Measurements from ENCODE around the gene TAF4. TPM values are rescaled to one million over a fixed set of nuclear protein-coding genes. Genes with fewer than 3 reads are reported as not detected.
A peak's percentile ranks its signal among the peaks of the same experiment; 100 is the strongest.

TAF4 gene
- total RNA-seq, 1 donor from 2014 or later: 6.5 TPM

DNA sequence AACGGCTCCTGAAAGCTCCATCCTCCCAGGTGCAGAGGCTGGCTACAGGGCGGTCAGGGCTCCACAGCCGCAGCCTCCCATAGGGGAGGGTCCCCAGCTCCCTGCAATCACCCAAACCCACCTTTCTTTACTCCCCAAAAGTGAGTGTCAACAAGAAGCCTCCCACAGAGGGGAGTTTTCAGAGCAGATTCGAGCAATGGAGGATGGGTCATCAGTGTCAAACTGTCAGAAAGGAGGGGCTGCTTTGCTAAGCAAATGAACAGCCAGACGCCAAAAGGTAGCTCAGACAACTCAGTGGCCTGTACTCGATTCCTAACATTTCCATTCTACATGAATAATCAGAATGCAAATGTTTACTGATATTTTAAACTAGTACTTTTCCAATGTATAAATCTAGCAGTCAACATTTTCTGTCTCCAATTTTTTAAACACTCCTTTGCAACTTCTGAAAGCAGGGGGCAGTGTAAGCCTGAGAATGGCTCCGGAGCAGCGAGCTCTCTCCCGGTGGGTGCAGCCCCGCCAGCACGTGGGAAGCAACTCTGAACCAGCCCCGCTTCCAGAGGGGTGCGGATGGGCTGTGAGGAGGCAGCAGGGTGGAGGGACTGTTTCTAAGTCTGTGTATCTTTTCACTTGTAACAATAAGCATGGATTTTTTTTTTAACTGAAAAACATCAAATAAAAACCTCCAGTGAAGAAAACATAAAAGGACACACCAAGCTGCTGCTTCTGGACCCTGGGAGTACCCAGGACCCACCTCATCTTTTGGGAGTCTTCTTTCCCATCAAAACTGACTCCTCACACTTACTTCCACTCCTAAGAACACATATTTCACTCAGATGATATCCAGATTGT, 54.9 kb downstream of the TAF4 start:
- peak; percentile 75 to 84 for DNase-seq (ENCODE audit: low spot score in 2 of 2)
- FAIRE-seq: no peak

GRCh38 chr20:62009869-62010445, 55.7 kb downstream of the TAF4 start:
- FAIRE-seq: no peak
- no peak for DNase-seq (ENCODE audit: low spot score in 2 of 2)

- no peak for DNase-seq (ENCODE audit: low spot score in 2 of 2)
- no peak for FAIRE-seq
These were observed 56.4 kb downstream of the TAF4 start for GRCh38 chr20:62009322-62009721.

DNA sequence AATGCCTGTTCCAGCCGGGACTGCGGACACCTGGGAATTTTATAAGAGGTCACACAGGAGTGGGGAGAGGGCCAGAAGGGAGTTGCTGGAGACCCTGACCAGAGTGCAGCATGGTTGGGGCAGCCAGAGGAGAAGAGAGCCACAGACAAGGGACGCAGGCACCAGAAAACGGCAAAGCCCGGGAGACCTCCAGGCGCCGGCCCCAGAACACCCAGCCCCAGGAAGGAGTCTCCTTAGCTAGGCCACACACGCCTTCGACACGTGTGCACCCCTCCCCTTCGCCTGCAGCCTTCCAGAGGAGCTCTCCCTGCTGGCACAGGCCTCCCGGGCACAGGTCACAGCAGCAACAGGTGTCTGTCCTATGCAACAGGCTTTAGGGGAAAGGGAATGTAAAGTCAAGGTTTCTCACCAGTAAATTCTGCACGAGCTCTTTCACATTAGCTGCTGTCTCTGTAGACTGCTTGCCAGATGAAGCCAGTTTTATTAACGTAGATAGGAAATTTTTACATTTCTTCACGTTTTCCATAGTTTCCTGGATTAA, 57.0 kb downstream of the TAF4 start:
- DNase-seq (ENCODE audit: low spot score in 2 of 2) (no peak), FAIRE-seq (no peak)

DNA sequence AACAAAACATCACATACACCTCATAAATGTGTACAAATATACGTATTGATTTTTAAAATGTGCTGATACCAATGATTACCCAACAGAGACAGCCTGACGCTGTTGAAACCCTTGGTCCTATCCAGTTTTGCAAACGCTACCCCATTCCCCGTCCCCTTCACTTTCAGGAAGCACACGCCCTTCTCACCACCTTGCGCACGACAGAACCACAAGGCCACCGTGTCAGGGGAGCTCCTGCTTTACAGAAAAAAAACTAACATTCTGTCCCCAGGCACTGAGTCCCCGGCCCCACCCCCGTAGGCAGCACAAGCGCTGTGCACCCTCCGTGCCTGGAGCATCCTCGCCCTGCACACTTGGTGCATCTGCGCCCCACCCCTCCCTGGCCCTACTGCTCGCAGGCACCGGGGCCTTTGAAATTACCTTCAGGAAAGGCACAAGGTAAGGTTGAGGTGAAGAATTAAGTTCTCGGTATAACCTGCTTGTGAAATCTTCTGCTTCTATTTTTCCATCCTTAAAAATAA, 58.5 kb downstream of the TAF4 start:
- no peak for DNase-seq (ENCODE audit: low spot score in 2 of 2)
- FAIRE-seq: no peak

GRCh38 chr20:62006482-62006881, 59.2 kb downstream of the TAF4 start:
- DNase-seq (ENCODE audit: low spot score in 2 of 2) (no peak), FAIRE-seq (no peak)

DNA sequence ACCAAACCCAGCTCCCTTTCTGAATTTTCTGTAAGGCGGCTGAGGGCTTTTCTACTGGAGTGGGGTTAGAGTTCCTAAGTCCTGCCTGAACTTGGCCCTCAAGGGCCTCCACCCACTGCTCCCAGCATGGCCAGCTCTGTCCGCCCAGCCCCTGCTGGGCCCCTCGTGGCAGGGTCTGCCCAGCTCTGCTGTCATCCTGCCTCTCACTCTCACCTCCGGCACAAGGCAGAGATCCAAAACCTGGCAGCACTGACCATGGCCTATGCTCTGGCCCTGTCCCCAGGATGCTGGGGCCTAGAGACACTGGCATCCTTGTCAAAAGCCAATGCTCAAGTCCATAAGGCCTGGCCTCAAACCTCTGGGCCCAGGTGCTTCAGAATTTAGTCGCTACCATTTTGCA, 61.1 kb downstream of the TAF4 start:
- DNase-seq (ENCODE audit: low spot score in 2 of 2) (no peak), FAIRE-seq (no peak)

DNA sequence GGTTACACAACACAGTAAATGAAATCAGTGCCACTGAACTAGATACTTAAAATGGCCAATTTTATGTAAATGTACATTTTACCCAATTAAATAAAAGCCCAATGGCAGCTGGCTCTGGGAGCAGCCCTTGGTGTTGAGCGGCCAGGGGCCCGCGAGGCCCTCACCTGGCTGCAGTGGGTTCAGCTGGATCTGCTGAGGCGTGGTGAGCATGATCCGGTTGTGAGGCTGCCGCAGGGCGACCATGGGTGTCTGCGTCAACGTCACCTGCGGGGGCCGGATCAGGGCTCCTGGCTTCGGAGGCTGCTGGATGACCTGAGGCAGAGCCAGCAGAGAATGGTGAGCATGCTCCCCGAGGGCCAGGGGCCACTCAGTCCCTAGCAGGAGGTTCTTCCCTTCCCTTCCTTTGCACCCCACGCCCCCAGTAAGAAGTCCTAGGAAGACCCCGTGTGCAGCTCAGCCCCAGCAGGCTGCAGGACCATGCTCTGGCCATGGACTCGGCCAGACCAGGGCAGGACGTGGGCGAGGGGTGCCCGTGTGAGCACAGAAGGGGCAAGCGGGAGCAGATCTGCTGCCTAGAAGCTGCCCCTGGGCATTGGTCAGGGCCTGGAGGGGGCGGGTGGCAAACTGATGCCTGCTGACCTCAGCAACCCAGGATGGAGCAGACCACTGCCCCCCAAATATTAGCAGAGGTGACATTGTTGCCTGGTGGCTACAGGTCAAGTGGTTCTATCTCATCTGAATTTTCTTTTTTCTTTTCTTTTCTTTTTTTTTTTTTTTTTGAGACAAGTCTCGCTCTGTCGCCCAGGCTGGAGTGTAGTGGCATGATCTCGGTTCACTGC, 61.9 kb downstream of the TAF4 start:
- DNase-seq (ENCODE audit: low spot score in 2 of 2) (no peak), FAIRE-seq (no peak)

GRCh38 chr20:62002882-62003480, 62.7 kb downstream of the TAF4 start:
- no peak for FAIRE-seq

GRCh38 chr20:62001178-62001715, 64.4 kb downstream of the TAF4 start:
- DNase-seq (ENCODE audit: low spot score in 2 of 2) (no peak), FAIRE-seq (no peak)

More at GRCh38 chr20:62002882-62003480, 62.7 kb downstream of the TAF4 start:
- DNase-seq (ENCODE audit: low spot score in 2 of 2): no peak

GRCh38 chr20:61998343-61999121, 67.1 kb downstream of the TAF4 start:
- no peak for DNase-seq (ENCODE audit: low spot score in 2 of 2)
- FAIRE-seq: no peak

DNA sequence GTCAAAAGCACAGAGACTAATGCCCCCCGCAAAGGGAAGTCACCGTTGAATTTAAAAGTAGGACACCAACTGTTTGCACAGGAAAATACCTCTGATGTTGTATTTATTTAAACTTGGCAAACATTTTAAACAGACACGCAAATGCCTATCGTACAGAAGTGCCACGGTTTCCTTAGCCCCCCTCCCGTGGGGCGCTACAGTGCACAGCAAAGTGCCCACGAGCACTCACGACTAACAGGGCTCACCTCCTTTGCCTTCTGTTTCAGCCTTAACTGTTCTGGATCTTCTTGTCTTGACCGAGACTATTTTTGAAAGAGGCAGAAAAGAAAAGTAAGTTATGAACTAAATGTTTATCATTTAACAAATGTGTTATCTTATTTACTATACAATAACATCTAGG, 67.8 kb downstream of the TAF4 start:
- DNase-seq (ENCODE audit: low spot score in 2 of 2): no peak
- no peak for FAIRE-seq

- DNase-seq (ENCODE audit: low spot score in 2 of 2): no peak
These were observed 68.3 kb downstream of the TAF4 start for GRCh38 chr20:61997372-61997771.

DNA sequence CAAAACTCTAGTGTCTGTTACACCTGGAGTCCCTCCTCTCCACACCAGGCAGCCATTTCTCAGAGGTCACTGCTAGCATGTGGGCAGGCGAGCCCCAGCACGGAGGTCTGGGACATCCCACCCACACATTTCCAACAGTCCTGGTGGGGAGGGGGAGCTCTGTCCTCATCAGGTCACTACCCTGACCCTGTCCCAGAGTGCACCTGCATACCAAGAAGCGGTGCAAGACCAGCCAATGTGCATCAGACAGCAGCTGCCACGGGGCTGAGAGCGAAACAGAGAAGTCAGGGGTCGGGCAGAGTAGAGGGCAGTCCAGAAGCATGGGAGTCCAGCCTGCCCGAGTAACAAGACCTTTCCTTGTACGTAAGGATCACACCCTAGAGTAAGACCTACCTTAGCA, 71.1 kb downstream of the TAF4 start:
- FAIRE-seq: no peak
- no peak for DNase-seq (ENCODE audit: low spot score in 2 of 2)

More at GRCh38 chr20:61997372-61997771, 68.3 kb downstream of the TAF4 start:
- FAIRE-seq: no peak

GRCh38 chr20:61993058-61993457, 72.6 kb downstream of the TAF4 start:
- FAIRE-seq (no peak), DNase-seq (ENCODE audit: low spot score in 2 of 2) (no peak)

- FAIRE-seq: no peak
- no peak for DNase-seq (ENCODE audit: low spot score in 2 of 2)
These were observed 74.2 kb downstream of the TAF4 start for GRCh38 chr20:61991476-61991875.

DNA sequence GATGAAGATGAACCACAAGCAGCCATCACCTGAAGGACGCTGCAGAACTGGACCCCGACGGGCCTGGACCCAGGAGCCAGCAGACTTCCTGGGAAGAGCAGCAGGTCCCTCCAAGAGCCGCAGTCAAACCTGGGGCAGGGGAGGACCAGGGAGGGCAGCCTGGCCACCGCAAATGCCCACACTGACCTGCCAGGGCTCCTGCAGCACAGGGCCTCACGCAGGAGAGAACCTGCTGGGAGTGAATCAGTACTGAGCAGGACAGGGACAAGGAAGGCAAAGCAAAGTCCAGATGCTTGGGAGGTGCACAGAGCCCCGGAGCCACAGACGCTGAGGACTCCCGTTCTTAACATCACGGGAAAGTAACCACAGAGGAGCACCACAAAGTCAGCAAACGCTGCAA, 75.2 kb downstream of the TAF4 start:
- DNase-seq (ENCODE audit: low spot score in 2 of 2) (no peak), FAIRE-seq (no peak)

GRCh38 chr20:61989741-61990140, 75.9 kb downstream of the TAF4 start:
- no peak for DNase-seq (ENCODE audit: low spot score in 2 of 2)
- no peak for FAIRE-seq

- DNase-seq (ENCODE audit: low spot score in 2 of 2) (no peak), FAIRE-seq (no peak)
These were observed 77.0 kb downstream of the TAF4 start for GRCh38 chr20:61988665-61989064.

Measured in frontal cortex (tissue), 4 donors.